ENCODE results near the gene AKAP13. TPM values are rescaled to one million over a fixed set of nuclear protein-coding genes. Genes with fewer than 3 reads are reported as not detected.

AKAP13 gene
- total RNA-seq, 4 donors from 2014 or later = 131 to 265 (median 224) TPM

DNA sequence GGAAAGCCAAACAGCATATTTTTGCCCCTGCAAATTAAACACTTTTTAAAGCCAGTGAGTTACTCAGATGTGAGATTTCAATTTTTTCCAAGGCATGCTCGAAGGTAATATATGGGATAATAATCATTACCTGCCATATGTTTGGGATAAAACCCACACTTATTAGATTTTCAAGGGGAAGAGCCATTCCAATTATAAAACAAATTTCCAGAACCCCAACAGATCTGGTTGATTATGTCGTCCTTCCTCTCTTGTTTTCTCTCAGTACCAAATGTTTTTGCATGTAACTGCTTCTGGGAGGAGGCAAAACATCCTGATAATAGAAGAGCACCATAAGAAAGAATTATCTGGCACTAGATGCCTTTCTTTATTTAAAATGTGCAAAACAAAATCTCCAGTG lies 115.1 kb downstream of the AKAP13 start:
- TF ChIP-seq, protein P1, sequence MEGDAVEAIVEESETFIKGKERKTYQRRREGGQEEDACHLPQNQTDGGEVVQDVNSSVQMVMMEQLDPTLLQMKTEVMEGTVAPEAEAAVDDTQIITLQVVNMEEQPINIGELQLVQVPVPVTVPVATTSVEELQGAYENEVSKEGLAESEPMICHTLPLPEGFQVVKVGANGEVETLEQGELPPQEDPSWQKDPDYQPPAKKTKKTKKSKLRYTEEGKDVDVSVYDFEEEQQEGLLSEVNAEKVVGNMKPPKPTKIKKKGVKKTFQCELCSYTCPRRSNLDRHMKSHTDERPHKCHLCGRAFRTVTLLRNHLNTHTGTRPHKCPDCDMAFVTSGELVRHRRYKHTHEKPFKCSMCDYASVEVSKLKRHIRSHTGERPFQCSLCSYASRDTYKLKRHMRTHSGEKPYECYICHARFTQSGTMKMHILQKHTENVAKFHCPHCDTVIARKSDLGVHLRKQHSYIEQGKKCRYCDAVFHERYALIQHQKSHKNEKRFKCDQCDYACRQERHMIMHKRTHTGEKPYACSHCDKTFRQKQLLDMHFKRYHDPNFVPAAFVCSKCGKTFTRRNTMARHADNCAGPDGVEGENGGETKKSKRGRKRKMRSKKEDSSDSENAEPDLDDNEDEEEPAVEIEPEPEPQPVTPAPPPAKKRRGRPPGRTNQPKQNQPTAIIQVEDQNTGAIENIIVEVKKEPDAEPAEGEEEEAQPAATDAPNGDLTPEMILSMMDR (IDR thresholded peaks at IDR 0.05; ENCODE audit: low read depth) = no peak

DNA sequence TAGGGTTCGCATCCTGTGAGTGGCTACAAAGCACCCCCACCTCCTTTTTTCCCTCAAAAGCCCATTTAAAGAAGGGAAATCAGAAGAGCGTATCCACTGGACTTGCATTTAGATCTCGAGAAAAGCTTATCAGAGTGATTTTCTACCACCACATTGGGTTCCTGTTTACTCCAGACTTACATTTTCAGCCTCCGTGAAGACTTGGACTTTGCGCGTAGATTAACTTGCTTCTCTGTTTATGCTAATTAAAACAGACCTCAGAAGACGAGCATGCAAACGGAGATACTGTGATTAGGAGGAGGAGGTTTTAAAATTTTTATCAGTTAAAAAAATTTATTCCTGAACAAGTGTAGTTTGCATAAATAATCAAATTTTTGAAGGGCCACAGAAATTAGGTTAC lies 115.7 kb downstream of the AKAP13 start:
- TF ChIP-seq, protein P1 (IDR thresholded peaks at IDR 0.05; ENCODE audit: low read depth) = no peak

DNA sequence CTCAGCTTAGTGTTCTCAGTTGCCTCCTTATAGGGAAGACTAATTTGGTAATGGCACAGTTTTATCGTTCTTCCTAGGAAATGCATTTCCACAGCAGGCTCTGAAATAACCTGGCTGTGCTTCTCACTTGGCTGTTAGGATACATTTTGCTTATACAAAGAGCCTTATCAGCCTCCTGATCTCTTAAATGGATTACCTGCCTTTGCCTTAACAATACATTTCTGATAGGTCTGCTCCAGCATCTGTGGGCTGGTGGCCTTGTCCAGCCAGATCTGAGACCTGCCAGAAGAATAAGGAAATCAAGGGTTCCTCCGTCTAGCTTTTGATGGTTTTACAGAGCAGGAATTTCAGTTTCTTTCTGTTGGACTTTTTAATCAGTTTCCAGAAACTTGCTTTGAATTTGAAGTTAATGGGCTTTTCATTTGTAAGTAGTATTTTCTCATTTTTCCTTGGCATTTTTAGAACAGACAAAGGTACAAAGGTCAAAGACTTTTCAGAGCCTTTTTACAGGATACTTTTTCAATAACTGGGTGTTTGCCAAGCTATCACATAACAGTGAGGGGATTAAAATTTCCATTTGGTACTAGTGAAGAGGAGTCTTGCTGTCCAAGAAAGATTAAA lies 116.3 kb downstream of the AKAP13 start:
- TF ChIP-seq, protein P1 (IDR thresholded peaks at IDR 0.05; ENCODE audit: low read depth) = no peak

DNA sequence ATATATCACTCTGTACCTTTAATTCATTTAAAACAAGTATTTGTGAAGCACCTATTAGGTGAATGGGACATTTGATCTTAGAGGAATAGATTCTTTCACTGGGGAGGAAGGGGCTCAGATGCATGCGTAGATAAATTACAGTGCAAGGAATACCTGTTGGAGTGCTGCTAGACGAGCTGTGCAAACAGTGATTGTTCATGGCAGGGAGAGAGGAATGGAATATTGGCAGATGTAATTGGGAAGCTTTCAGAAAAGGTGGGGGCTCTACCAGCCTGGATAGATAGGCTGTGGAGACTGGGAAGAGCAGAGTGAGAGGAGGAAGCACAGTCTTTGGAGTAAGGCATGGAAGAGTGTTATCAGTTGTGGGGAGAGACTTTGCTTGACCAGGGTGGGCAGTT lies 116.8 kb downstream of the AKAP13 start:
- TF ChIP-seq, protein P1 (IDR thresholded peaks at IDR 0.05; ENCODE audit: low read depth) = no peak

DNA sequence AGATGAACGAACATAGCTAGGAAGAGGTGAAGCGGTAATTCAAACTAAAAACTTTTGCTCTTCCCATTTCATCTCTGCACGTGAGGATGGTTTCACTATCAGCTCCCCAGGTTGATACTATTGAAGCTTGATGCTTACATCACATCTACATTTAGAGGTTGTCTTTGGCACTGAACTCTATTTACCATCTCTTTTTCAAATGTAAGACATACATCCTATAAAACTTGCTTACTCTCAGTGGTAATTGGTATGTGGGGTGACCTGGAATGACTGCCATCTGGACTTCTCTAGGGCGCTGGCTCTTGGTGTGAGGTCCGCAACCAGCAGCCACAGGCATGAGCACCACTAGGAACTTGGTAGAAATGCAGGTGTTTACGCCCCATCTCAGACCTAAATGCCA lies 118.1 kb downstream of the AKAP13 start:
- TF ChIP-seq, protein P1 (IDR thresholded peaks at IDR 0.05; ENCODE audit: low read depth) = no peak

DNA sequence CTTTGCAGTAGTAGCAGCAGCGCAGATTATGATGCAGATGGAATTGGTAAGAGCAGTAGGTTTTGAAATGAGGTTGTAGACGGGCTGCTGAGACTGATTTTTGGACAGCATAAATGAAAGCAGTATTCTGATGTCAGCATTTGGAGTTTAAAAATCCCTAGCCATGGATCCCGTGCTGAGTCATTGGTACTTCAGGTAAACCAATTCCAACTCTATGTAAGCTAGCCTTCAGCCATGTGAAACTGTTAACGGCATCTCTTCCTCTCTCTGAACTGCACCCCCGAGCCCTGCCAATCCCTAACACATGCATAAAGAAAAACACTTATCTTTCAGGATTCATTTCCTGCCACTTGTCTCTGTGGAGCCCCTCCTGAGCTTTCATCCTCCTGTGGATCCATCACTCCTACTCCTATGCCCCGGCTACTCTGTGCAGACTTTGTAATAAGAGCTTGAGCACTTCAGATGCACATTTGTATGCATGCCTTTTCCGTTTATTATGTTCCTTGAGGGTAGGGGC lies 119.0 kb downstream of the AKAP13 start:
- TF ChIP-seq, protein P1 (IDR thresholded peaks at IDR 0.05; ENCODE audit: low read depth) = no peak

DNA sequence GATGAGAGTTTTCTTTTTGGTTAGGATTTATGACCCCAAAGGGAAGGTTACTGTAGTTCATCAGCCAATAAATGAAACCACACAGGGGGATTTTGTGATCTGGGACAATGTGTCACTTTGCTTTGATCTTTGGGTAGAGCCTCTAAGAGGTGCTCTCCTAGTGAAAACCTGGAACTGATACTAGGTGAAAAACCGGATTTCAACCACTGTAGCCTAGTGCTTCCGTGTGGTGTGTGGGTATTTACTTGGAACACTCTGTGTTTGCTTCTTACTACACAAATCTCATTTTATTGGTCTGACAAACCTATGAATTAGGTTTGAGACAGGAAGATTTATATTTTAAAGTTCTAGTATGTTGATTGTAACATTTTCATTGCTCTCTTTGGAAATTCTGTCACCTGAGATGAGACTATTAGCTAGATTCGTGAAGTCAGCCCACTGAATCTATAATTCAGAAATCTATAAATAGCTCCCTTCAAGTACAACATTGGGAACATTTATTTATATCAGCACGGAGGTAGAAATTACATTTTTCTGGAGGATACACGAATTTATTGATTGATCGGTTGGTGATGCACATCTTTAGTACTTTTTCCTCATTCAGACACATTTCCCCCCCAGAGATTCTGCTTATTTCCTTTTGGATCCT lies 119.8 kb downstream of the AKAP13 start:
- TF ChIP-seq, protein P1 (IDR thresholded peaks at IDR 0.05; ENCODE audit: low read depth) = no peak
